H9 (cell line): ENCODE results near the gene METTL17. TPM values are rescaled to one million over a fixed set of nuclear protein-coding genes. Genes with fewer than 3 reads are reported as not detected.

Source experiments
- DNase-seq: peaks from one replicate; pipeline ENCODE4 v3.0.0-alpha.2; 2017
- H2AFZ ChIP-seq: one replicate; pipeline ENCODE4 v1.6.1; 2013; ENCODE audit warnings: mild to moderate bottlenecking, low read length, control low read depth, moderate library complexity
- H2AK5ac ChIP-seq: 2 replicates; pipeline ENCODE4 v1.6.1; 2013; ENCODE audit warnings: low read length, control low read depth, mixed read lengths; ENCODE audit not compliant: insufficient read length
- H2BK120ac ChIP-seq: one replicate; pipeline ENCODE4 v1.6.1; 2013; ENCODE audit warnings: low read depth, mild to moderate bottlenecking, low read length, control low read depth, inconsistent platforms; ENCODE audit not compliant: poor library complexity, severe bottlenecking
- H2BK12ac ChIP-seq: 2 replicates; pipeline ENCODE4 v1.6.1; 2013; ENCODE audit warnings: low read length, control low read depth, mixed read lengths, low read depth; ENCODE audit not compliant: insufficient read length
- H2BK15ac ChIP-seq: 2 replicates; pipeline ENCODE4 v1.6.1; 2013; ENCODE audit warnings: low read depth, low read length, control low read depth
- H2BK20ac ChIP-seq: one replicate; pipeline ENCODE4 v1.6.1; 2013; ENCODE audit warnings: low read depth, mild to moderate bottlenecking, low read length, control low read depth, inconsistent platforms; ENCODE audit not compliant: poor library complexity, severe bottlenecking
- H2BK5ac ChIP-seq: 2 replicates; pipeline ENCODE4 v1.6.1; 2013; ENCODE audit warnings: low read length, control low read depth, mixed read lengths; ENCODE audit not compliant: insufficient read length
- H3K14ac ChIP-seq: 2 replicates; pipeline ENCODE4 v1.6.1; 2013; ENCODE audit warnings: low read length, control low read depth; ENCODE audit not compliant: insufficient read depth
- H3K18ac ChIP-seq: 2 replicates; pipeline ENCODE4 v1.6.1; 2013; ENCODE audit warnings: low read depth, mild to moderate bottlenecking, mixed read lengths, low read length, control low read depth; ENCODE audit not compliant: insufficient read length
- H3K23ac ChIP-seq: 2 replicates; pipeline ENCODE4 v1.6.1; 2013; ENCODE audit warnings: low read length, control low read depth, mixed read lengths, low read depth; ENCODE audit not compliant: insufficient read length
- H3K23me2 ChIP-seq: 2 replicates; pipeline ENCODE4 v1.6.1; 2013; ENCODE audit warnings: low read depth, mild to moderate bottlenecking, mixed read lengths, low read length, control low read depth; ENCODE audit not compliant: insufficient read length, poor library complexity, severe bottlenecking
- H3K27ac ChIP-seq: 2 replicates; pipeline ENCODE4 v1.5.1; 2013; ENCODE audit warnings: low read length, control low read depth, mixed read lengths, low read depth; ENCODE audit not compliant: insufficient read length
- H3K27me3 ChIP-seq: 2 replicates; pipeline ENCODE4 v1.6.1; 2013; ENCODE audit warnings: low read length, control low read depth, inconsistent platforms; ENCODE audit not compliant: insufficient read depth
- H3K4ac ChIP-seq: 2 replicates; pipeline ENCODE4 v1.6.1; 2013; ENCODE audit warnings: low read depth, mild to moderate bottlenecking, control low read depth, inconsistent platforms, low read length, moderate library complexity
- H3K4me1 ChIP-seq: 2 replicates; pipeline ENCODE4 v1.6.1; 2013; ENCODE audit warnings: low read length, control low read depth, inconsistent platforms; ENCODE audit not compliant: insufficient read depth
- H3K4me2 ChIP-seq: 2 replicates; pipeline ENCODE4 v1.6.1; 2013; ENCODE audit warnings: low read length, control low read depth, mixed read lengths; ENCODE audit not compliant: insufficient read length, insufficient read depth
- H3K56ac ChIP-seq: 2 replicates; pipeline ENCODE4 v1.6.1; 2013; ENCODE audit warnings: low read depth, mild to moderate bottlenecking, mixed read lengths, low read length, control low read depth; ENCODE audit not compliant: insufficient read length
- H3K79me1 ChIP-seq: 2 replicates; pipeline ENCODE4 v1.6.1; 2013; ENCODE audit warnings: low read depth, mild to moderate bottlenecking, moderate library complexity, low read length, control low read depth, inconsistent platforms; ENCODE audit not compliant: insufficient read depth, poor library complexity, severe bottlenecking
- H3K79me2 ChIP-seq: 2 replicates; pipeline ENCODE4 v1.6.1; 2013; ENCODE audit warnings: low read length, control low read depth, inconsistent platforms; ENCODE audit not compliant: insufficient read depth
- H3K9ac ChIP-seq: 2 replicates; pipeline ENCODE4 v1.6.1; 2013; ENCODE audit warnings: low read length, control low read depth, mixed read lengths; ENCODE audit not compliant: insufficient read length; ENCODE audit errors: extremely low read depth
- H3K9me3 ChIP-seq: one replicate; pipeline ENCODE4 v1.6.1; 2013; ENCODE audit warnings: low read depth, low read length, inconsistent platforms; ENCODE audit not compliant: control insufficient read depth
- H3T11ph ChIP-seq: one replicate; pipeline ENCODE4 v1.6.1; 2013; ENCODE audit warnings: mild to moderate bottlenecking, low read length, control low read depth, inconsistent platforms
- H4K20me1 ChIP-seq: one replicate; pipeline ENCODE4 v1.6.1; 2013; ENCODE audit not compliant: control insufficient read depth, insufficient read length, insufficient read depth
- H4K5ac ChIP-seq: 2 replicates; pipeline ENCODE4 v1.6.1; 2013; ENCODE audit warnings: low read depth, mild to moderate bottlenecking, mixed read lengths, low read length, control low read depth; ENCODE audit not compliant: insufficient read length
- H4K8ac ChIP-seq: replicated peaks from 2 replicates; pipeline ENCODE4 v1.6.1; 2013; ENCODE audit warnings: low read length, control low read depth, mixed read lengths, low read depth; ENCODE audit not compliant: insufficient read length
- H4K91ac ChIP-seq: 2 replicates; pipeline ENCODE4 v1.6.1; 2013; ENCODE audit warnings: low read depth, mild to moderate bottlenecking, moderate library complexity, mixed read lengths, low read length, control low read depth; ENCODE audit not compliant: insufficient read length
- H3K27ac Mint-ChIP-seq, 3 experiments: 2 replicates in 2 of 3; 3 replicates in 1 of 3; pipeline ENCODE4 v1.8.0; 2020 to 2021; ENCODE audit warnings: mixed read lengths in 3 of 3, mild to moderate bottlenecking in 1 of 3, moderate library complexity in 1 of 3
- H3K27me3 Mint-ChIP-seq: 2 replicates; pipeline ENCODE4 v1.8.0; 2021; ENCODE audit warnings: low read depth, mild to moderate bottlenecking, moderate library complexity, mixed read lengths
- H3K36me3 Mint-ChIP-seq, 3 experiments: 2 replicates in 2 of 3; 3 replicates in 1 of 3; pipeline ENCODE4 v1.8.0; 2020 to 2021; ENCODE audit warnings: low read depth in 3 of 3, mixed read lengths in 3 of 3; ENCODE audit not compliant: insufficient read depth in 1 of 3
- H3K4me1 Mint-ChIP-seq, 2 experiments: 2 replicates each; pipeline ENCODE4 v1.8.0; 2020; ENCODE audit warnings: mixed read lengths in 2 of 2
- H3K4me3 Mint-ChIP-seq, 2 experiments: 2 replicates in 1 of 2; 3 replicates in 1 of 2; pipeline ENCODE4 v1.8.0; 2020 to 2021; ENCODE audit warnings: mild to moderate bottlenecking in 2 of 2, mixed read lengths in 2 of 2, moderate library complexity in 1 of 2
- H3K9me3 Mint-ChIP-seq, 2 experiments: 2 replicates in 1 of 2; 3 replicates in 1 of 2; pipeline ENCODE4 v1.8.0; 2020; ENCODE audit warnings: mild to moderate bottlenecking in 2 of 2, mixed read lengths in 2 of 2, moderate library complexity in 1 of 2
- whole genome bisulfite sequencing: extraction: QIAGEN DNeasy Blood & Tissue Kit; methylation state at CpG from one replicate; pipeline ENCODE4 v1.1.7; 2013; ENCODE audit warnings: missing lambda C conversion rate, low lambda C conversion rate, mixed read lengths; ENCODE audit not compliant: insufficient read length; ENCODE audit errors: extremely low coverage; 5-methylcytosine and 5-hydroxymethylcytosine counted together
- total RNA-seq: library from RNA; stranded (reverse); gene quantifications from 2 replicates; pipeline ENCODE4 v1.2.1, GENCODE V29; 2021
- TF ChIP-seq, protein P1 (sequence below): fragments of 200-600 bp; sonication (generic); conservative IDR thresholded peaks from 3 replicates; pipeline ENCODE4 v1.8.0; 2021; ENCODE audit warnings: antibody characterized with exemption, mild to moderate bottlenecking

The METTL17 gene
- total RNA-seq, 1 experiment from 2014 or later = 81.4 TPM

DNA sequence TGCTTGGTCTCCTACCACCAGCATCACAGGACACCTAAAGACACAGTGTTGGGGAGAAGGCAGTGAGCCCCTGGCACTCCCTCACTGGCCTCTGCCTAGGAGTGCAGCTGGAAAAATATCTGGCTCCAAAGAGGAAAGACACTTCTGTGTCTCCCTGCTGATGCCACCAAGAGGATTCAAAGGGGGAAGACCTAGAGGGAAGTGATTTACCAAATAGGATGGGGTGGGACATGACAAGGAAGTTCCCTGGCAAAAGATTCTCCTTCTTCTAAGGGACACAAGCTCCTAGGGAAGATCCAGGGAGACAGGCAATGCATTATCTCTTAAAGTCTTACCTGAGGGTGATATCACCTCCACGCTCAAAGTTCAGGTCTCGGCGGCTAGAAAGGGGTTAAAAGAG is 29.0 kb downstream of the METTL17 start:
- no peak overlapping the region for H4K91ac ChIP-seq
- Mint-ChIP-seq H3K4me1 (peaks cover 26% of the 10 kb centered on the region in 2 experiments), H3K27me3 (peaks cover 25% of the 10 kb centered on the region), H3K9me3 (no peaks in the 10 kb centered on the region), H3K27ac (no peak overlapping the region), H3K4me3 (no peak overlapping the region), H3K36me3 (peaks cover 6 to 21% (median 8%) of the 10 kb centered on the region in 3 experiments; a peak in 4 of 7 replicates)
- no peaks in the 10 kb centered on the region for H4K20me1 ChIP-seq
- no peaks in the 10 kb centered on the region for H3K23me2 ChIP-seq
- H3K4me1 ChIP-seq = no peaks in the 10 kb centered on the region; the same call in 1 of the 2 replicates
- no peak overlapping the region for H3K56ac ChIP-seq
- H3K9me3 ChIP-seq = no peaks in the 10 kb centered on the region
- no peak overlapping the region for H4K5ac ChIP-seq
- no peak for DNase-seq
- TF ChIP-seq, protein P1, sequence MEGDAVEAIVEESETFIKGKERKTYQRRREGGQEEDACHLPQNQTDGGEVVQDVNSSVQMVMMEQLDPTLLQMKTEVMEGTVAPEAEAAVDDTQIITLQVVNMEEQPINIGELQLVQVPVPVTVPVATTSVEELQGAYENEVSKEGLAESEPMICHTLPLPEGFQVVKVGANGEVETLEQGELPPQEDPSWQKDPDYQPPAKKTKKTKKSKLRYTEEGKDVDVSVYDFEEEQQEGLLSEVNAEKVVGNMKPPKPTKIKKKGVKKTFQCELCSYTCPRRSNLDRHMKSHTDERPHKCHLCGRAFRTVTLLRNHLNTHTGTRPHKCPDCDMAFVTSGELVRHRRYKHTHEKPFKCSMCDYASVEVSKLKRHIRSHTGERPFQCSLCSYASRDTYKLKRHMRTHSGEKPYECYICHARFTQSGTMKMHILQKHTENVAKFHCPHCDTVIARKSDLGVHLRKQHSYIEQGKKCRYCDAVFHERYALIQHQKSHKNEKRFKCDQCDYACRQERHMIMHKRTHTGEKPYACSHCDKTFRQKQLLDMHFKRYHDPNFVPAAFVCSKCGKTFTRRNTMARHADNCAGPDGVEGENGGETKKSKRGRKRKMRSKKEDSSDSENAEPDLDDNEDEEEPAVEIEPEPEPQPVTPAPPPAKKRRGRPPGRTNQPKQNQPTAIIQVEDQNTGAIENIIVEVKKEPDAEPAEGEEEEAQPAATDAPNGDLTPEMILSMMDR = no peak
- H2AFZ ChIP-seq = no peak overlapping the region
- no peak overlapping the region for H3K4ac ChIP-seq
- no peak overlapping the region for H4K8ac ChIP-seq
- H3K18ac ChIP-seq = no peak overlapping the region
- H2BK15ac ChIP-seq = no peak overlapping the region
- no peaks in the 10 kb centered on the region for H3K79me2 ChIP-seq
- H3K23ac ChIP-seq = no peak overlapping the region
- no peak overlapping the region for H3K14ac ChIP-seq
- WGBS = no CpG with 5 or more reads among the region's 3 CpGs
- H2BK120ac ChIP-seq = no peak overlapping the region
- H2BK20ac ChIP-seq = no peak overlapping the region
- H3T11ph ChIP-seq = no peak overlapping the region
- no peak overlapping the region for H2BK12ac ChIP-seq
- H3K27me3 ChIP-seq = peaks cover 2% of the 10 kb centered on the region; the same call in 1 of the 2 replicates
- no peak overlapping the region for H3K27ac ChIP-seq
- no peak overlapping the region for H3K4me2 ChIP-seq
- H2BK5ac ChIP-seq = no peak overlapping the region
- no peak overlapping the region for H2AK5ac ChIP-seq
- no peak overlapping the region for H3K9ac ChIP-seq
- H3K79me1 ChIP-seq = no peaks in the 10 kb centered on the region
